HG02852 (cell line): ENCODE results near the gene LEMD3.
"Not testable (repeated sequence)": the region's sequence is repeated elsewhere in the genome, so short reads cannot be mapped to it uniquely, and the experiment has no call there.

Experiments
- ATAC-seq: cut with Tn5 transposase; IDR thresholded peaks from one replicate; pipeline ENCODE4 v1.9.1; 2021; ENCODE audit warnings: mild to moderate bottlenecking, moderate library complexity; ENCODE audit not compliant: unreplicated experiment

Gene LEMD3

GRCh38 chr12:65276916-65277530 lies 107.6 kb downstream of the LEMD3 start:
- ATAC-seq: no peak

- ATAC-seq: no peak
Measured at GRCh38 chr12:65277994-65278575, 108.7 kb downstream of the LEMD3 start.

- ATAC-seq: peak; percentile 66
Measured at GRCh38 chr12:65278576-65279368, 109.4 kb downstream of the LEMD3 start, which contains the start of gene MSRB3. TSS of gene MSRB3 (plus strand) at chr12:65278683. CDS start at chr12:65308580, 29,897 bp downstream.

- no peak for ATAC-seq
Measured at GRCh38 chr12:65279369-65280112, 110.2 kb downstream of the LEMD3 start.

- no peak for ATAC-seq
Measured at GRCh38 chr12:65280306-65280705, 110.9 kb downstream of the LEMD3 start.

- ATAC-seq: no peak
Measured at GRCh38 chr12:65282840-65283239, 113.5 kb downstream of the LEMD3 start.

- ATAC-seq: not testable (repeated sequence)
Measured at GRCh38 chr12:65285532-65285931, 116.1 kb downstream of the LEMD3 start.

GRCh38 chr12:65287426-65287825 lies 118.0 kb downstream of the LEMD3 start:
- ATAC-seq: no peak

- no peak for ATAC-seq
Measured at GRCh38 chr12:65292241-65292640, 122.9 kb downstream of the LEMD3 start.

- peak; percentile 66 for ATAC-seq
Measured at GRCh38 chr12:65293735-65294134, 124.4 kb downstream of the LEMD3 start.

GRCh38 chr12:65294641-65295262 lies 125.4 kb downstream of the LEMD3 start:
- no peak for ATAC-seq

GRCh38 chr12:65296508-65297265 lies 127.3 kb downstream of the LEMD3 start:
- ATAC-seq: no peak
